Stimulated activated effector memory CD8-positive, alpha-beta T cell treated with anti-CD3 and anti-CD28 coated beads, Interleukin-12 subunit alpha, Interleukin-12 subunit beta, amount 100 ng/mL, for 72 hours (primary cell): ENCODE measurements around the gene ALDH1L1.
A peak's percentile ranks its signal among the peaks of the same experiment; 100 is the strongest.

ENCODE experiments used
- ATAC-seq: fragments of 150-1000 bp; cut with Tn5 transposase; 2 replicates; pipeline ENCODE4 v1.10.0; 2021
- DNase-seq, 2 donors: peaks; one replicate each; pipeline ENCODE4 v3.0.0; 2021 to 2022; ENCODE audit warnings: low spot score in 2 of 2
- H3K27ac Mint-ChIP-seq: one replicate; pipeline ENCODE4 v1.8.0; 2022; ENCODE audit warnings: mild to moderate bottlenecking, mixed read lengths
- H3K36me3 Mint-ChIP-seq: one replicate; pipeline ENCODE4 v1.8.0; 2022; ENCODE audit warnings: mild to moderate bottlenecking, mixed read lengths
- H3K4me1 Mint-ChIP-seq: one replicate; pipeline ENCODE4 v1.8.0; 2022; ENCODE audit warnings: mixed read lengths
- H3K4me3 Mint-ChIP-seq: one replicate; pipeline ENCODE4 v1.8.0; 2022; ENCODE audit warnings: mild to moderate bottlenecking, mixed read lengths
- H3K9me3 Mint-ChIP-seq: one replicate; pipeline ENCODE4 v1.8.0; 2022; ENCODE audit warnings: mixed read lengths

The ALDH1L1 gene

GRCh38 chr3:126202276-126202675, 21.9 kb upstream of the ALDH1L1 start:
- Mint-ChIP-seq H3K27ac (no peak overlapping the region), H3K4me3 (no peak overlapping the region), H3K36me3 (no peaks in the 10 kb centered on the region), H3K4me1 (no peaks in the 10 kb centered on the region), H3K9me3 (no peaks in the 10 kb centered on the region)
- ATAC-seq (no peak), DNase-seq (no peak)

- Mint-ChIP-seq H3K9me3 (no peaks in the 10 kb centered on the region), H3K4me3 (no peak overlapping the region), H3K36me3 (no peaks in the 10 kb centered on the region), H3K4me1 (no peaks in the 10 kb centered on the region), H3K27ac (no peak overlapping the region)
- DNase-seq (no peak), ATAC-seq (no peak)
Observed at GRCh38 chr3:126201168-126201567, 20.8 kb upstream of the ALDH1L1 start.

DNA sequence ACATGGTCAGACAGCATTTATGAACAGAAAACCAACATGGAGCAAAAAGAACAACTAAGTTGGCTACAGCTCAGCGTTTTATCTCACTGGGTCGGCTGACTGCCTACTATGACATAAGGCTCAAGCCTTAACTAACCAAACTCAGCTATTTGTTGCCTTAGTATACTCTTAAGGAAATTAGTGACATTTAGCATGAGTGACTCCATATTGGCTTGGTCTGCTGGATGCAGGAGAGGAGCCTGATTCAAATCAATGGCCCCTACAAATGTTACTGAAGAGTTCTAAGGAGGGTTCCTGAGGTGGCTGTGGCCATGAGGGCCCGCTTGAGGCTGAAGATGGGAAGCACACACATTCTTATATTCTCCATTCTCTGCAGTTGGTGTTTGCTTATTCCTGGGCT, 20.1 kb upstream of the ALDH1L1 start:
- no peak for ATAC-seq
- H3K4me3 Mint-ChIP-seq: no peak overlapping the region
- no peak for DNase-seq
- H3K36me3 Mint-ChIP-seq: no peaks in the 10 kb centered on the region
- H3K4me1 Mint-ChIP-seq: no peaks in the 10 kb centered on the region
- no peaks in the 10 kb centered on the region for H3K9me3 Mint-ChIP-seq
- H3K27ac Mint-ChIP-seq: no peak overlapping the region

DNA sequence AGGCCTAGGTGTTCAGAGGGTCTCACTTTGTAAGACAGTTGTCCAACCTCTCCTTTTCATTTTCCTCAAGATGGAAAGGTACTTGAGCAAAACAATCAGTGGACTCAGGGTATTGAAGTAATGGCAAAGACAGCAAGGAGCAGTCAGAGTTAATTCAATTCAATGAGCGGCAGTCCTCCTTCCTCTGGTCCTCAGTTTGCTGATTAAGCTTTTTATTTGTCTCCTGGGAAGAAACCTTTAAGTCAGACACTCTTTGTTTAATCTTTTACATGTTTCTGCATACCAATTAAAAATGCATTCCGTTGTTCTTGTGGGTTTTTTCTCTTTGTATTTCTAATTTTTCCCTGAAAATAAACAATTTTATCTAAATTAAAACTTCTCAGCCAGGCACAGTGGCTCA, 18.9 kb upstream of the ALDH1L1 start:
- Mint-ChIP-seq H3K27ac (no peak overlapping the region), H3K9me3 (peaks cover 4% of the 10 kb centered on the region), H3K4me1 (no peaks in the 10 kb centered on the region), H3K36me3 (no peaks in the 10 kb centered on the region), H3K4me3 (no peak overlapping the region)
- DNase-seq: no peak
- no peak for ATAC-seq

DNA sequence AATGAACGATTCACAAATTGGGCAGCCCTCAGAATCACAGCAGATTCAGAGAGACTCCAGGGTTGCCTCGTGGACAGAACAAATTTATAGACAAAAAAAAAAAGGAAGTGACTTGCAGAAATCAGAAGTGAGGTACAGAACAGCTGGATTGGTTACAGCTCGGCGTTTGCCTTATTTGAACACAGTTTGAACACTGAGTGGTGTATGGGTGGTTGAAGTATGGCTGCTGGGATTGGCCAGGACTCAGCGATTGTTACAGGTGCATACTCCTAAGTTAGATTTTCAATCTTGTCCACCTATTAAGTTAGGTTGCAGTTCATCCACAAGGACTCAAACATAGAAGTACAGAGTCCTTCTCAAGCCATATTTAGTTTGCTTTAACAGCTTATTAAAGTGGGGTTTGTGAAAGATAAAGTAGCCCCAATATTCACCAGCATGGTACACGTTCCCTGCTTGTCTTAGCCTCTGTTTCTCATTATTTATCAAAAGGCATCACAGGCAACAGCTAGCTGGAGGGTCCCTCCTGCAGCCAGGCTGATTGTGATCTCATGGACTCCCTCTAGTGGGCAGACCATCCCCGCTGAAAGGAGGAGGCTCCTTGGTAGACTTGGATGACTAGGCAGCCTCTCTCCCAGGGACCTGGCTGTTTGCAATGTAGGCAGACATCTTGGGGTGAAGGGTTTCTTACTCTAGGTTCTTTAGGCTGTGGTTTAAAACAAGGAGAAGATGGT, 17.6 kb upstream of the ALDH1L1 start:
- peak; percentile 85 for ATAC-seq
- H3K4me3 Mint-ChIP-seq: no peak overlapping the region
- peaks cover 4% of the 10 kb centered on the region for H3K9me3 Mint-ChIP-seq

GRCh38 chr3:126197343-126197742, 17.0 kb upstream of the ALDH1L1 start:
- Mint-ChIP-seq H3K36me3 (no peaks in the 10 kb centered on the region), H3K4me3 (no peak overlapping the region), H3K9me3 (peaks cover 4% of the 10 kb centered on the region), H3K4me1 (no peaks in the 10 kb centered on the region), H3K27ac (no peak overlapping the region)
- ATAC-seq: no peak
- no peak for DNase-seq

More for the DNA sequence above, 17.6 kb upstream of the ALDH1L1 start:
- Mint-ChIP-seq H3K36me3 (no peaks in the 10 kb centered on the region), H3K27ac (no peak overlapping the region), H3K4me1 (no peaks in the 10 kb centered on the region)
- DNase-seq: peak; percentile 20 to 72

- DNase-seq (no peak), ATAC-seq (no peak)
- no peak overlapping the region for H3K4me3 Mint-ChIP-seq
- H3K36me3 Mint-ChIP-seq: no peaks in the 10 kb centered on the region
- no peak overlapping the region for H3K27ac Mint-ChIP-seq
- H3K4me1 Mint-ChIP-seq: no peaks in the 10 kb centered on the region
- H3K9me3 Mint-ChIP-seq: peaks cover 4% of the 10 kb centered on the region
Observed at GRCh38 chr3:126194713-126195305, 14.4 kb upstream of the ALDH1L1 start.

DNA sequence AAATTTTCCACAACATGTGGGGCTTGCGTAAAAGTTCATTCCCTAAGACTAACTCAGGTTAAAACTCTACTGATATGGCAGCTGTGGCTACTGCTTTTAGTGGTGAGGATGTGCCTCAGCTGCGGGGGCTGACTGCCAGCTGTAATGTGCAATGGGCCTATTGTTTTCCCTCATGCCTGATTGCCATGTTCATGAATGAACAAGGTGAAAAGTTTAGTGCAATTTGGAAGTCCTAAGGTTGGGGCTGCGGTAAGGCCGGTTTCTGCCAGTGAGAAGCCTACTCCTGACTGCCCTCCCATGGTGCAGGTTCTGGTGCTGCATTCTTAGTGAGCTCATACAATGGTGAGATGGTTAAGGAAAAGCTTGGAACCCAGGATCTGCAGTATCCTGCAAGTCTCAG, 10.9 kb upstream of the ALDH1L1 start:
- Mint-ChIP-seq H3K36me3 (no peaks in the 10 kb centered on the region), H3K9me3 (peaks cover 4% of the 10 kb centered on the region), H3K27ac (no peak overlapping the region), H3K4me3 (no peak overlapping the region), H3K4me1 (no peaks in the 10 kb centered on the region)
- ATAC-seq: no peak
- no peak for DNase-seq

GRCh38 chr3:126187920-126188319, 7.5 kb upstream of the ALDH1L1 start:
- H3K4me1 Mint-ChIP-seq: no peaks in the 10 kb centered on the region
- DNase-seq (no peak), ATAC-seq (no peak)
- H3K4me3 Mint-ChIP-seq: no peak overlapping the region
- no peaks in the 10 kb centered on the region for H3K36me3 Mint-ChIP-seq
- no peaks in the 10 kb centered on the region for H3K9me3 Mint-ChIP-seq
- H3K27ac Mint-ChIP-seq: no peak overlapping the region

DNA sequence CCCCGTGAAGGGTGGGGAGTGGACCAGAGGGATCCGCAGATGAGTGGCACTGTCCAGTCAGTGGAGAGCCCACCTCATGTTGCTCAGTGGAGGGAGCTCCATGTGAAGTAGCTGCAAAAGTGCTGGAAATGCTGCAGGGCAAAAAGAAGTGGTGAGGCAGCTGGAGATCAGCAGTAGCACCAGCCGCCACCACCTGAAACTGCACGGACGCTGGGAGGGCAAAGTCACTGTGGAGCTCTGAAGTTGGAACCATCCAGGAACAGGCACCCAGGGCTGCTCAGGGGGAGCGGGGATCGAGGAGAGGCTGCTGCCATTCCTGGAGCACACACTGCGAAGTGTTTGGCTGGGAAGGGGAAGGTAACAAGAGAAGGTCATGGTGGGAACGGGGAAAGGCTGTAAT, 6.4 kb upstream of the ALDH1L1 start:
- Mint-ChIP-seq H3K36me3 (no peaks in the 10 kb centered on the region), H3K4me1 (no peaks in the 10 kb centered on the region), H3K27ac (no peak overlapping the region), H3K4me3 (no peak overlapping the region), H3K9me3 (no peaks in the 10 kb centered on the region)
- ATAC-seq: peak; percentile 20
- no peak for DNase-seq

GRCh38 chr3:126186271-126186670, 5.9 kb upstream of the ALDH1L1 start:
- DNase-seq (no peak), ATAC-seq (peak; percentile 29)
- no peaks in the 10 kb centered on the region for H3K9me3 Mint-ChIP-seq
- no peak overlapping the region for H3K4me3 Mint-ChIP-seq
- no peak overlapping the region for H3K27ac Mint-ChIP-seq
- no peaks in the 10 kb centered on the region for H3K36me3 Mint-ChIP-seq
- peaks cover 1% of the 10 kb centered on the region for H3K4me1 Mint-ChIP-seq

- DNase-seq (no peak), ATAC-seq (no peak)
- Mint-ChIP-seq H3K9me3 (no peaks in the 10 kb centered on the region), H3K27ac (no peak overlapping the region), H3K36me3 (no peaks in the 10 kb centered on the region), H3K4me3 (no peak overlapping the region), H3K4me1 (peaks cover 10% of the 10 kb centered on the region)
Observed at GRCh38 chr3:126184465-126185000, 4.1 kb upstream of the ALDH1L1 start.

GRCh38 chr3:126181398-126181725, 976 bp upstream of the ALDH1L1 start:
- H3K4me3 Mint-ChIP-seq: no peak overlapping the region
- H3K36me3 Mint-ChIP-seq: no peaks in the 10 kb centered on the region
- DNase-seq (no peak), ATAC-seq (no peak)
- peaks cover 10% of the 10 kb centered on the region for H3K4me1 Mint-ChIP-seq
- H3K9me3 Mint-ChIP-seq: no peaks in the 10 kb centered on the region
- H3K27ac Mint-ChIP-seq: no peak overlapping the region

GRCh38 chr3:126179825-126180476, 435 bp downstream of the ALDH1L1 start:
- no peak overlapping the region for H3K4me3 Mint-ChIP-seq
- H3K27ac Mint-ChIP-seq: no peak overlapping the region
- no peaks in the 10 kb centered on the region for H3K36me3 Mint-ChIP-seq
- H3K4me1 Mint-ChIP-seq: peaks cover 10% of the 10 kb centered on the region
- H3K9me3 Mint-ChIP-seq: no peaks in the 10 kb centered on the region
- ATAC-seq: no peak
- DNase-seq: no peak

DNA sequence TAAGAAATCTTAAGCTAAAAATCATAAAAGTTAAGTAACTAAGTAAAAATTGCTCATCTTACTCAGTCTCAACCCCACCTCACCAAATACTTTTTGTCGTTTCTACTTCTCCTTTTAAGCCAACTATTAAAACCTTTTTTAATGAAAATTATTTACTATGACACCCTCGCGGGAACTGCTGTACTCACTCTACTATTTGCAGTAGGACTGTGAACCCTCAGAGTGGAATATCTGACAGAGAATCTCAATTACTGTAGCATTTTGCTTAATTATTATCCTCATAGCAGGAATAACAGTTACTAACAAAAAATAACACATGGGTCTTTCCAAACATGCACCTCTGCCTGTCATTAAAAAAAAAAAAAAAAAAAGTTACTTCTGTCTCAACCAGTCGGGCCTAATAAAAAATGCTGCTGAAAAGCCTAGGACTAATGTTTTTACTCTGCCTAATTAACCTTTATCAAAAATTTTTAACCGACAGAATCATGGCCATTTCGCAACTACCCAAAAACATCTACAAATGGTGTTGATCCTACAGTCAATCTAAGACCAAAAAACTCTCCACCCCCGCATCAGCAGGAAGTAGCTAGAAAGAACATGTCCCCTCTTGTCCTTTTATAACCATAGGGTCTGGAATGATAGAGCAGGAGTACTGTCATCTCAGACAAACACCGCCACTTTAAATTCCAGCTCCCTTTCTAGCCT, 10.2 kb downstream of the ALDH1L1 start:
- no peak overlapping the region for H3K4me3 Mint-ChIP-seq
- no peaks in the 10 kb centered on the region for H3K9me3 Mint-ChIP-seq
- H3K4me1 Mint-ChIP-seq: no peaks in the 10 kb centered on the region
- ATAC-seq (no peak), DNase-seq (no peak)
- no peaks in the 10 kb centered on the region for H3K36me3 Mint-ChIP-seq
- H3K27ac Mint-ChIP-seq: no peak overlapping the region
